HepG2 (cell line): Measurements from ENCODE around the gene TMPO. TPM values are rescaled to one million over a fixed set of nuclear protein-coding genes. Genes with fewer than 3 reads are reported as not detected.
A peak's percentile ranks its signal among the peaks of the same experiment; 100 is the strongest.

Experiments
- ATAC-seq: fragments of 200-7000 bp; cut with Tn5 transposase; 3 replicates; pipeline ENCODE4 v1.9.1; 2020; ENCODE audit warnings: mild to moderate bottlenecking, moderate library complexity
- BruUV-seq: library from RNA; stranded (reverse); fragments of 400-500 nt; replicated peaks from 2 replicates; lab custom pipeline; 2021; lab: Mats Ljungman, UMichigan
- CTCF ChIA-PET: fragments of 300-600 bp; formaldehyde crosslinking; extraction: SDS; loops from one replicate; lab custom pipeline; 2021; ENCODE audit warnings: low total read pairs, inconsistent platforms, low intra/inter-chr PET ratio; lab: Yijun Ruan, JAX
- POLR2A ChIA-PET: fragments of 350-600 bp; sonication (Branson Sonifier 250); formaldehyde crosslinking; loops from one replicate; lab custom pipeline; 2020; ENCODE audit warnings: antibody characterized with exemption, inconsistent platforms; lab: Yijun Ruan, JAX
- DNase-seq: peaks from one replicate; pipeline ENCODE4 v3.0.0-alpha.2; 2015; ENCODE audit warnings: low spot score
- FAIRE-seq: peaks from 3 replicates; lab custom pipeline; 2011; peaks lifted over from hg19 to GRCh38; lab: Jason Lieb, UNC
- H2AFZ ChIP-seq: one replicate; pipeline ENCODE4 v1.6.1; 2011; ENCODE audit warnings: low read length, inconsistent platforms
- H3K27ac ChIP-seq: fragments of 300-600 bp; 3 replicates; pipeline ENCODE4 v1.8.0; 2011; ENCODE audit warnings: mixed run types, mild to moderate bottlenecking, mixed read lengths, low read length, inconsistent platforms; ENCODE audit not compliant: insufficient read depth; ENCODE audit errors: extremely low read length
- H3K27me3 ChIP-seq, 2 experiments: fragments of 200-600 bp in 1 of 2; 2 replicates in 1 of 2; 3 replicates in 1 of 2; pipeline versions ENCODE4 v1.6.0 to v1.8.0; 2011; ENCODE audit warnings: low read length in 2 of 2, mild to moderate bottlenecking in 2 of 2, moderate library complexity in 2 of 2, inconsistent platforms in 1 of 2; ENCODE audit not compliant: insufficient read depth in 2 of 2, control insufficient read depth in 1 of 2
- H3K36me3 ChIP-seq, 2 experiments: fragments of 200-600 bp in 1 of 2; replicated peaks in 1 of 2; 2 replicates in 1 of 2; 3 replicates in 1 of 2; pipeline versions ENCODE4 v1.5.1 to v1.8.0; 2011; ENCODE audit warnings: low read length in 2 of 2, inconsistent platforms in 1 of 2; ENCODE audit not compliant: insufficient read depth in 2 of 2, control insufficient read depth in 1 of 2
- H3K4me1 ChIP-seq: 2 replicates; pipeline ENCODE4 v1.5.1; 2012; ENCODE audit warnings: low read length, inconsistent platforms; ENCODE audit not compliant: insufficient read depth
- H3K4me2 ChIP-seq: 2 replicates; pipeline ENCODE4 v1.6.0; 2011; ENCODE audit warnings: low read depth, low read length, inconsistent platforms
- H3K4me3 ChIP-seq, 3 experiments: fragments of 200-600 bp in 1 of 3; sonication (generic), shearing (Covaris generic) in 1 of 3; replicated peaks in 1 of 3; 2 replicates each; pipeline ENCODE4 v1.5.1; 2011 to 2016; ENCODE audit warnings: low read length in 3 of 3, inconsistent platforms in 2 of 3, low read depth in 2 of 3, mild to moderate bottlenecking in 2 of 3, control low read depth in 1 of 3, mixed read lengths in 1 of 3; ENCODE audit not compliant: insufficient read depth in 1 of 3
- H3K79me2 ChIP-seq: one replicate; pipeline ENCODE4 v1.6.1; 2011; ENCODE audit warnings: low read length, inconsistent platforms; ENCODE audit not compliant: insufficient read depth
- H3K9ac ChIP-seq: 2 replicates; pipeline ENCODE4 v1.6.0; 2011; ENCODE audit warnings: mild to moderate bottlenecking, low read depth, low read length, inconsistent platforms; ENCODE audit not compliant: insufficient read depth
- H3K9me3 ChIP-seq: 2 replicates; pipeline ENCODE4 v1.5.1; 2012; ENCODE audit warnings: mild to moderate bottlenecking, low read length
- H4K20me1 ChIP-seq: 2 replicates; pipeline ENCODE4 v1.6.0; 2011; ENCODE audit warnings: inconsistent platforms, mild to moderate bottlenecking, low read length, moderate library complexity; ENCODE audit not compliant: insufficient read depth
- DMAP1 ChIP-seq: IDR thresholded peaks from 2 replicates; pipeline ENCODE4 v1.6.1; 2016
- ESRRA ChIP-seq: sonication (generic); formaldehyde crosslinking; IDR thresholded peaks from 2 replicates; pipeline ENCODE4 v1.5.1; 2020; ENCODE audit warnings: mild to moderate bottlenecking, low read depth, missing genetic modification reagents
- FOXM1 ChIP-seq: sonication (generic); formaldehyde crosslinking; IDR thresholded peaks from 2 replicates; pipeline ENCODE4 v1.5.0; 2020; ENCODE audit warnings: missing genetic modification reagents
- GZF1 ChIP-seq: sonication (generic); formaldehyde crosslinking; IDR thresholded peaks from 2 replicates; pipeline ENCODE4 v1.5.1; 2020; ENCODE audit warnings: mild to moderate bottlenecking, missing genetic modification reagents
- IKZF1 ChIP-seq: fragments of 450-650 bp; IDR thresholded peaks from 2 replicates; pipeline ENCODE4 v1.7.1; 2016
- KDM4B ChIP-seq: sonication (generic); formaldehyde crosslinking; IDR thresholded peaks from 2 replicates; pipeline ENCODE4 v1.4.0; 2020; ENCODE audit warnings: missing genetic modification reagents
- NFKBIZ ChIP-seq: IDR thresholded peaks from 2 replicates; pipeline ENCODE4 v1.6.1; 2018; ENCODE audit warnings: missing genetic modification reagents, missing compliant biosample characterization
- PHF5A ChIP-seq: IDR thresholded peaks from one replicate; pipeline ENCODE4 v1.6.1; 2018; ENCODE audit warnings: low read depth, missing genetic modification reagents; ENCODE audit not compliant: unreplicated experiment
- ZFP36L2 ChIP-seq: sonication (generic); formaldehyde crosslinking; IDR thresholded peaks from 2 replicates; pipeline ENCODE4 v1.4.0; 2020; ENCODE audit warnings: missing genetic modification reagents
- ZNF224 ChIP-seq: sonication (generic); formaldehyde crosslinking; IDR thresholded peaks from 2 replicates; pipeline ENCODE4 v1.5.0; 2020; ENCODE audit warnings: mild to moderate bottlenecking, missing genetic modification reagents
- ZNF232 ChIP-seq: sonication (generic); formaldehyde crosslinking; IDR thresholded peaks from 2 replicates; pipeline ENCODE4 v1.4.0; 2020; ENCODE audit warnings: missing genetic modification reagents, borderline replicate concordance
- ZNF607 ChIP-seq: sonication (generic); formaldehyde crosslinking; IDR thresholded peaks from 2 replicates; pipeline ENCODE4 v1.5.1; 2020; ENCODE audit warnings: missing genetic modification reagents, mild to moderate bottlenecking, borderline replicate concordance
- ZNF713 ChIP-seq: sonication (generic); formaldehyde crosslinking; IDR thresholded peaks from 2 replicates; pipeline ENCODE4 v1.4.0; 2020; ENCODE audit warnings: mild to moderate bottlenecking, missing genetic modification reagents
- WGBS: methylation state at CpG from one replicate; pipeline ENCODE4 v1.1.6; 2017; ENCODE audit warnings: low lambda C conversion rate; 5-methylcytosine and 5-hydroxymethylcytosine counted together
- in situ Hi-C: cut with HindIII; loops from 2 replicates; pipeline ENCODE4 v1.10.0; 2017; ENCODE audit warnings: low pct_unique_long_range_greater_than_20kb; ENCODE audit not compliant: extremely low pct_ligation_motif_present
- intact Hi-C: fragments of 100-400 bp; cut with micrococcal nuclease; formaldehyde crosslinking; loops from one replicate; pipeline ENCODE4 v1.10.0; 2022; ENCODE audit not compliant: unreplicated experiment
- polyA plus RNA-seq, 8 experiments: library from polyadenylated mRNA; depleted of rRNA in 3 of 8; stranded (reverse) in 7 of 8; unstranded in 1 of 8; fragments of >200 nt; fragmentation: Illumina TruSeq in 4 of 8; extraction: Trizol in 4 of 8; gene quantifications; 2 replicates each; pipeline versions ENCODE4 v1.2.1 to v1.2.3, GENCODE V29; 2011 to 2016; ENCODE audit warnings: low read depth in 4 of 8, missing spikeins in 1 of 8, mixed read lengths in 1 of 8; ENCODE audit not compliant: insufficient read depth in 1 of 8
- total RNA-seq, 5 experiments: library from RNA; depleted of rRNA; stranded (reverse); fragments of >200 nt; fragmentation: Illumina TruSeq; extraction: Trizol; gene quantifications; 2 replicates each; pipeline ENCODE4 v1.2.3, GENCODE V29; 2016; ENCODE audit warnings: low read depth in 1 of 5
- TF ChIP-seq, protein P1 (sequence below): sonication (generic); formaldehyde crosslinking; IDR thresholded peaks from 2 replicates; pipeline ENCODE4 v1.4.0; 2020; ENCODE audit warnings: missing genetic modification reagents
- TF ChIP-seq, protein P2 (sequence below): sonication (generic); formaldehyde crosslinking; IDR thresholded peaks from 2 replicates; pipeline ENCODE4 v1.8.1; 2022; ENCODE audit warnings: low read depth, mild to moderate bottlenecking, missing genetic modification reagents
- TF ChIP-seq, protein P3 (sequence below): sonication (generic); formaldehyde crosslinking; IDR thresholded peaks from 2 replicates; pipeline ENCODE4 v1.5.0; 2020; ENCODE audit warnings: missing genetic modification reagents
- TF ChIP-seq, protein P4 (sequence below): sonication (generic); formaldehyde crosslinking; IDR thresholded peaks from 2 replicates; pipeline ENCODE4 v1.5.0; 2020; ENCODE audit warnings: missing genetic modification reagents, mild to moderate bottlenecking, borderline replicate concordance
- TF ChIP-seq, protein P5 (sequence below): sonication (generic); formaldehyde crosslinking; IDR thresholded peaks from 2 replicates; pipeline ENCODE4 v1.5.0; 2020; ENCODE audit warnings: missing genetic modification reagents

The TMPO gene
- total and polyA plus RNA-seq, 2 of the 13 experiments (the other 11 are each of a cell fraction or from before 2014, with no cell fraction given) = 24.2 to 167 TPM

DNA sequence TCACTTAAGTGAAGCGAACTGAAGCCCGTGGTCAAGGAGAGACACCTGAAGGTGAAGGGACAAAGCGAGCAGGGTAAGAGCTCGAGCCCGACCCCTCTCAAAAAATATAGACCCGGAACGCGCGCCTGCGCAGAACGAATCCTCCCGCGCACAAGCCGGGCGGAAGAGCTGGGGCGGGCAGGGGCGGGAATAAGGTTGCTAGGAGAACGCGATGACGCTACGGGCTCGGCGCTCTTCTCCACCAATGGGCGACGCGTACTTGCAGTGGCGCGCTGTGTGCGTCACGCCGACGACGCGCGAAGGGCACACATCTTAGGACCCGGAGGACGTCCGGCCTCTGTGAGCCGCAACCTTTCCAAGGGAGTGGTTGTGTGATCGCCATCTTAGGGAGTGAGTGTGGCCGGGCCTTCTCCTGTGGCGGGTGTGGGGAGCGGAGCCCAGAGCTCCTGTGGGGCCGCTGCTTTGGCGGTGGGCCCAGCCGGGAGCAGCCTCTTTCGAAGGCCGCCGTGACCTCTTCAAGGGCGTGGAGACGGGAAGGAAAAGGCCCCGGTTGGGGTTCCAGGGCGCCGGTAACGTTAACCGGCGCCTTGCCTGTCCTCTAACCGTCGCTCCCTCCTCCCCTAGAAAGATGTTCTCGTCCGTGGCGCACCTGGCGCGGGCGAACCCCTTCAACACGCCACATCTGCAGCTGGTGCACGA, 78.1 kb downstream of the TMPO start, which contains the start of gene SLC25A3:
Gene SLC25A3 (plus strand): TSS at position 336 of the 699 bp plus-strand sequence. CDS start 293 bp downstream, at position 629.
- peaks cover 48% of the 10 kb centered on the region for H3K79me2 ChIP-seq
- peak within 1 kb of the TSS; percentile 80 for H3K27ac ChIP-seq
- peak within 1 kb of the TSS; percentile 88 to 98 (median 97) for H3K4me3 ChIP-seq
- intact Hi-C loops = loop anchor here (1.0 to 5.0 kb wide), 5 partner anchors 27 to 91 kb away; partner anchors contain the start of genes IKBIP and TMPO
- ChIA-PET CTCF (no interaction called here), POLR2A (interaction anchor here (0.6 to 3.3 kb wide), 23 partner anchors 9 to 1818 kb away, joined by 3 to 32 read pairs (median 5); partner anchors contain the start of genes APAF1, IKBIP and TMPO)
- 1% methylated on average over 26 of the region's 67 CpGs for WGBS
- FAIRE-seq (peak; percentile 63), DNase-seq (peak; percentile 94), ATAC-seq (peak; percentile 98)
- peaks cover 47% of the 10 kb centered on the region for H3K4me1 ChIP-seq
- H4K20me1 ChIP-seq = peaks cover 27% of the 10 kb centered on the region
- in situ Hi-C loops = no loop called here
- no peaks in the 10 kb centered on the region for H3K9me3 ChIP-seq
- H3K9ac ChIP-seq = peak within 1 kb of the TSS; percentile 99
- no TSS peak for BruUV-seq
- H3K27me3 ChIP-seq = no peaks in the 10 kb centered on the region; a peak in 1 of 5 replicates
- H3K4me2 ChIP-seq = peak within 1 kb of the TSS; percentile 89
- H3K36me3 ChIP-seq = peaks cover 11 to 23% of the 10 kb centered on the region in 2 experiments
- H2AFZ ChIP-seq = peak within 1 kb of the TSS; percentile 51
- no peak for TF ChIP-seq IKZF1
- TF ChIP-seq ZNF232 (CRISPR knock-in tag) = peak; percentile 88
- TF ChIP-seq, protein P1, sequence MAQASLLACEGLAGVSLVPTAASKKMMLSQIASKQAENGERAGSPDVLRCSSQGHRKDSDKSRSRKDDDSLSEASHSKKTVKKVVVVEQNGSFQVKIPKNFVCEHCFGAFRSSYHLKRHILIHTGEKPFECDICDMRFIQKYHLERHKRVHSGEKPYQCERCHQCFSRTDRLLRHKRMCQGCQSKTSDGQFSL (CRISPR knock-in tag) = 0 out of 2 replicates have a peak, but pooled peaks have one; percentile 4
- TF ChIP-seq, protein P2, sequence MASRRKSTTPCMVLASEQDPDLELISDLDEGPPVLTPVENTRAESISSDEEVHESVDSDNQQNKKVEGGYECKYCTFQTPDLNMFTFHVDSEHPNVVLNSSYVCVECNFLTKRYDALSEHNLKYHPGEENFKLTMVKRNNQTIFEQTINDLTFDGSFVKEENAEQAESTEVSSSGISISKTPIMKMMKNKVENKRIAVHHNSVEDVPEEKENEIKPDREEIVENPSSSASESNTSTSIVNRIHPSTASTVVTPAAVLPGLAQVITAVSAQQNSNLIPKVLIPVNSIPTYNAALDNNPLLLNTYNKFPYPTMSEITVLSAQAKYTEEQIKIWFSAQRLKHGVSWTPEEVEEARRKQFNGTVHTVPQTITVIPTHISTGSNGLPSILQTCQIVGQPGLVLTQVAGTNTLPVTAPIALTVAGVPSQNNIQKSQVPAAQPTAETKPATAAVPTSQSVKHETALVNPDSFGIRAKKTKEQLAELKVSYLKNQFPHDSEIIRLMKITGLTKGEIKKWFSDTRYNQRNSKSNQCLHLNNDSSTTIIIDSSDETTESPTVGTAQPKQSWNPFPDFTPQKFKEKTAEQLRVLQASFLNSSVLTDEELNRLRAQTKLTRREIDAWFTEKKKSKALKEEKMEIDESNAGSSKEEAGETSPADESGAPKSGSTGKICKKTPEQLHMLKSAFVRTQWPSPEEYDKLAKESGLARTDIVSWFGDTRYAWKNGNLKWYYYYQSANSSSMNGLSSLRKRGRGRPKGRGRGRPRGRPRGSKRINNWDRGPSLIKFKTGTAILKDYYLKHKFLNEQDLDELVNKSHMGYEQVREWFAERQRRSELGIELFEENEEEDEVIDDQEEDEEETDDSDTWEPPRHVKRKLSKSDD = peak; percentile 90
- peak; percentile 62; the same call in 1 of the 2 replicates for TF ChIP-seq ZNF607 (CRISPR knock-in tag)
- TF ChIP-seq PHF5A (CRISPR knock-in tag) = no peak
- TF ChIP-seq GZF1 (CRISPR knock-in tag) = no peak
- TF ChIP-seq FOXM1 = no peak
- peak; percentile 83; the same call in 1 of the 2 replicates for TF ChIP-seq ZFP36L2 (CRISPR knock-in tag)
- peak; percentile 72; the same call in 1 of the 2 replicates for TF ChIP-seq KDM4B
- TF ChIP-seq ZNF224 (CRISPR knock-in tag) = peak; percentile 79; the same call in 1 of the 2 replicates
- TF ChIP-seq NFKBIZ (CRISPR knock-in tag) = 0 out of 2 replicates have a peak, but pooled peaks have one; percentile 34
- TF ChIP-seq, protein P3, sequence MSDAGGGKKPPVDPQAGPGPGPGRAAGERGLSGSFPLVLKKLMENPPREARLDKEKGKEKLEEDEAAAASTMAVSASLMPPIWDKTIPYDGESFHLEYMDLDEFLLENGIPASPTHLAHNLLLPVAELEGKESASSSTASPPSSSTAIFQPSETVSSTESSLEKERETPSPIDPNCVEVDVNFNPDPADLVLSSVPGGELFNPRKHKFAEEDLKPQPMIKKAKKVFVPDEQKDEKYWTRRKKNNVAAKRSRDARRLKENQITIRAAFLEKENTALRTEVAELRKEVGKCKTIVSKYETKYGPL (CRISPR knock-in tag) = 0 out of 2 replicates have a peak, but pooled peaks have one; percentile 22
- no peak for TF ChIP-seq ZNF713 (CRISPR knock-in tag)
- TF ChIP-seq, protein P4, sequence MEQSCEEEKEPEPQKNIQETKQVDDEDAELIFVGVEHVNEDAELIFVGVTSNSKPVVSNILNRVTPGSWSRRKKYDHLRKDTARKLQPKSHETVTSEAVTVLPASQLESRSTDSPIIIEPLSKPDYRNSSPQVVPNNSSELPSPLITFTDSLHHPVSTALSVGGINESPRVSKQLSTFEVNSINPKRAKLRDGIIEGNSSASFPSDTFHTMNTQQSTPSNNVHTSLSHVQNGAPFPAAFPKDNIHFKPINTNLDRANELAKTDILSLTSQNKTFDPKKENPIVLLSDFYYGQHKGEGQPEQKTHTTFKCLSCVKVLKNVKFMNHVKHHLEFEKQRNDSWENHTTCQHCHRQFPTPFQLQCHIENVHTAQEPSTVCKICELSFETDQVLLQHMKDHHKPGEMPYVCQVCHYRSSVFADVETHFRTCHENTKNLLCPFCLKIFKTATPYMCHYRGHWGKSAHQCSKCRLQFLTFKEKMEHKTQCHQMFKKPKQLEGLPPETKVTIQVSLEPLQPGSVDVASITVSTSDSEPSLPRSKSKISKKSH (CRISPR knock-in tag) = no peak; the same call in 1 of the 2 replicates
- TF ChIP-seq, protein P5, sequence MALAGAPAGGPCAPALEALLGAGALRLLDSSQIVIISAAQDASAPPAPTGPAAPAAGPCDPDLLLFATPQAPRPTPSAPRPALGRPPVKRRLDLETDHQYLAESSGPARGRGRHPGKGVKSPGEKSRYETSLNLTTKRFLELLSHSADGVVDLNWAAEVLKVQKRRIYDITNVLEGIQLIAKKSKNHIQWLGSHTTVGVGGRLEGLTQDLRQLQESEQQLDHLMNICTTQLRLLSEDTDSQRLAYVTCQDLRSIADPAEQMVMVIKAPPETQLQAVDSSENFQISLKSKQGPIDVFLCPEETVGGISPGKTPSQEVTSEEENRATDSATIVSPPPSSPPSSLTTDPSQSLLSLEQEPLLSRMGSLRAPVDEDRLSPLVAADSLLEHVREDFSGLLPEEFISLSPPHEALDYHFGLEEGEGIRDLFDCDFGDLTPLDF = peak; percentile 95
- peak; percentile 96 for TF ChIP-seq DMAP1 (CRISPR knock-in tag)
- TF ChIP-seq ESRRA (CRISPR knock-in tag) = peak; percentile 84; the same call in 1 of the 2 replicates
